A549 treated with ZK216348 at 1 μM for 4 hours (cell line): Measurements from ENCODE around the gene USB1. TPM values are rescaled to one million over a fixed set of nuclear protein-coding genes. Genes with fewer than 3 reads are reported as not detected.

Experiments used
- total RNA-seq: library from RNA; stranded (reverse); fragments of 200-300 nt; extraction: Qiagen RNA extraction; gene quantifications from 5 replicates; pipeline ENCODE4 v1.2.3, GENCODE V29; 2022; ENCODE audit warnings: low read depth

Gene USB1
- 81.0 to 97.9 TPM (median 87.4 TPM) in 5 replicates for total RNA-seq

DNA sequence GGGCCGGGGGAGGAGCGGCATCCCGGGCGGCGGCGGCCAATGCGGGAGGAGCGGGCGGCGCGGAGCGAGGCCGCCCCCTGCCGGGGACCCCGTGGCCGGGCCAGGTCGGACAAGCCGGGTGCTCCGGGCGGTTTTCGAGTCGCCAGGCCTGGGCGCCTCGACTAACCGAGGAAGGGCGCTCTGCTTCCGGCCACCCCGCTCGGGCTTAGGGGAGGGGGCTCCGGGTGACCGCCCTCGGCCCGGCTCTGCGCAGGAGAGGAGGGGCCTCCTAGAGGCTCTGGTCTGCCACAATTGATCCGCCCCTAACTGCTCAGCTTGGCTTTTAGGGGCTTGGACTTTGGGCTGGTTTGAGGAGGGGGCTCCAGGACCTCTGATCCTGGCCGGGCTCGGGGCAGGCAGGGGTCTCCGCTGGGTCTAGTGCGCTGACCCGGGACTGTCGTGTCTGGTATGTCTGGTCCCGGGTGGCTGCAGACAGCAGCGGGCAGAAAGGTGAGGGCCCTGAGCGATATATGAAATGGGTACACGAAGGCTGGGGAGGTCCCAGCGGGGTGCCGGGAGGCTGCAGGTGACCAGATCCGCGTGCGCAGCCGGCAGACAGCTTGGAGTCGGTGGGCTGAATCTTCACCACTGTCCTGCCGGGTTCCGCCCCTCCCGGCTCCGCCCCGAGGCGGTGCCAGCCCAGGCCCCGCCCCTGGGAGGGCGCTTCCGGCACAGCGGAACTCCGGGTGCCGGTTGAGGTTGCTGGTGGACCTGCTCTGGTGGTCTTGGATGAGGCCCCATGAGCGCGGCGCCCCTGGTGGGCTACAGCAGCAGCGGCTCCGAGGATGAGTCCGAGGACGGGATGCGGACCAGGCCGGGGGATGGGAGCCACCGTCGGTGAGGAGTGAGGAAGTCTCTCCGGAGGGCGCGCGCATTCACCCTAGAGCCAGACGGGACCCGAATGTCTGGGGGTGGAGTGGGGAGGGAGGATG, at the start of gene USB1:
Gene USB1 (plus strand): TSS at position 702 of the 971 bp plus-strand sequence. CDS start 77 bp downstream, at position 779.

GRCh38 chr16:57970970-57971369, 30.2 kb upstream of the USB1 start, which contains the start of gene CNGB1:
TSS of gene CNGB1 (minus strand) at chr16:57971128. CDS start at chr16:57967286, 3,842 bp downstream.

GRCh38 chr16:57999971-58000705, 1.1 kb upstream of the USB1 start, which contains the start of gene ZNF319:
TSS of gene ZNF319 (minus strand) at chr16:58000672. CDS start at chr16:57998265, 2,407 bp downstream.

DNA sequence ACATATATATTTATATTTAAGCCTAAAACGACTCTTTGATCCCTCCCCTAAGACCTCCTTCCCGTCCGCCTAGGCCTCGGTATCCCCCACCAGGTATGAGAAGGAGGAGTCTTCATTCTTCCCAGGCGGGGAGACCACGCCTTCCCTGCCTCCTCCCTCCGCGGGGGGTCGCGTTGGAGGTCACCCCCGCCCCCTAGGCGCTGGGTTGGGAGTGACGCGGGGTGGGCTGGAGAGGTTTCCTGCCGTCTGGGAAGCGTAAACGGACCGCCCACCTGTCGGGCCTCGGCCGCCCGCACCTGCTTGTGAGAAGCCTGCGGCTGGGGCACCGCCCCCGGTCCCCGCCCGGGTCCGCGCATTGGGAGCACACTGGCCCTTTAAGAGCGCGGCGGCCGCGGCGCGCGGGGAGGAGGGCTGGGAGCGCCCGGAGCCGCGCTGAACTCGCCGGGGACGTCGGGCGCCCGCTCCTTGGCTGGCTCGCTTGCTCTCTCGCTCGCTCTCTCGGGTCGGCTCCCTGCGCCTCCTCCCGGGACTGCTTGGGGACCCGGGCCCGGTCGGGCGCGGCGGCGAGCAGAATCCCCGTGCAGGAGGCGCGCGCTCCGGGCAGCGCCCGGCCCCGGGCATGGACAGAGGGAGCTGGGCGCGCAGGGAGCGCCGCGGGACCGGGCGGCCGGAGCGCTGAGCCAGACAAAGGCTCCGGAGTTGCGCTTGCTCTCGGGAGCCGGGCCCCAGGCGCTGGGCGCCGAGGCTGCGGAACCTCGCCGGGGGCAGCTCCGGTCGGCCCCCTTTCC, 24.3 kb downstream of the USB1 start, which contains the start of gene MMP15:
Gene MMP15 (plus strand): TSS at position 404 of the 788 bp plus-strand sequence. CDS start 597 bp downstream, outside the sequence.

Other genes starting within 250 kb of the USB1 start
- gene KIFC3, start 198.9 kb upstream of the USB1 start, total RNA-seq: 103 to 185 TPM (median 173 TPM) in 5 replicates
- 0.22 to 0.33 TPM (median 0.29 TPM) in 4 of 5 replicates, not detected in the other for gene CNGB1, start 30.3 kb upstream of the USB1 start, total RNA-seq
- 7.6 to 18.3 TPM (median 15.5 TPM) in 5 replicates for gene ZNF319, start 735 bp upstream of the USB1 start, total RNA-seq
- gene MMP15, start 24.3 kb downstream of the USB1 start, total RNA-seq: 17.8 to 33.5 TPM (median 29.8 TPM) in 5 replicates
- 50.2 to 54.0 TPM (median 53.2 TPM) in 5 replicates for gene CFAP20, start 128.0 kb downstream of the USB1 start, total RNA-seq
- gene CSNK2A2, start 196.7 kb downstream of the USB1 start, total RNA-seq: 51.4 to 68.3 TPM (median 57.3 TPM) in 5 replicates